ENCODE data around the gene LYST.
"Not testable (repeated sequence)": the region's sequence is repeated elsewhere in the genome, so short reads cannot be mapped to it uniquely, and the experiment has no call there.

The LYST gene, protein sequence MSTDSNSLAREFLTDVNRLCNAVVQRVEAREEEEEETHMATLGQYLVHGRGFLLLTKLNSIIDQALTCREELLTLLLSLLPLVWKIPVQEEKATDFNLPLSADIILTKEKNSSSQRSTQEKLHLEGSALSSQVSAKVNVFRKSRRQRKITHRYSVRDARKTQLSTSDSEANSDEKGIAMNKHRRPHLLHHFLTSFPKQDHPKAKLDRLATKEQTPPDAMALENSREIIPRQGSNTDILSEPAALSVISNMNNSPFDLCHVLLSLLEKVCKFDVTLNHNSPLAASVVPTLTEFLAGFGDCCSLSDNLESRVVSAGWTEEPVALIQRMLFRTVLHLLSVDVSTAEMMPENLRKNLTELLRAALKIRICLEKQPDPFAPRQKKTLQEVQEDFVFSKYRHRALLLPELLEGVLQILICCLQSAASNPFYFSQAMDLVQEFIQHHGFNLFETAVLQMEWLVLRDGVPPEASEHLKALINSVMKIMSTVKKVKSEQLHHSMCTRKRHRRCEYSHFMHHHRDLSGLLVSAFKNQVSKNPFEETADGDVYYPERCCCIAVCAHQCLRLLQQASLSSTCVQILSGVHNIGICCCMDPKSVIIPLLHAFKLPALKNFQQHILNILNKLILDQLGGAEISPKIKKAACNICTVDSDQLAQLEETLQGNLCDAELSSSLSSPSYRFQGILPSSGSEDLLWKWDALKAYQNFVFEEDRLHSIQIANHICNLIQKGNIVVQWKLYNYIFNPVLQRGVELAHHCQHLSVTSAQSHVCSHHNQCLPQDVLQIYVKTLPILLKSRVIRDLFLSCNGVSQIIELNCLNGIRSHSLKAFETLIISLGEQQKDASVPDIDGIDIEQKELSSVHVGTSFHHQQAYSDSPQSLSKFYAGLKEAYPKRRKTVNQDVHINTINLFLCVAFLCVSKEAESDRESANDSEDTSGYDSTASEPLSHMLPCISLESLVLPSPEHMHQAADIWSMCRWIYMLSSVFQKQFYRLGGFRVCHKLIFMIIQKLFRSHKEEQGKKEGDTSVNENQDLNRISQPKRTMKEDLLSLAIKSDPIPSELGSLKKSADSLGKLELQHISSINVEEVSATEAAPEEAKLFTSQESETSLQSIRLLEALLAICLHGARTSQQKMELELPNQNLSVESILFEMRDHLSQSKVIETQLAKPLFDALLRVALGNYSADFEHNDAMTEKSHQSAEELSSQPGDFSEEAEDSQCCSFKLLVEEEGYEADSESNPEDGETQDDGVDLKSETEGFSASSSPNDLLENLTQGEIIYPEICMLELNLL (N-terminal part only)

DNA sequence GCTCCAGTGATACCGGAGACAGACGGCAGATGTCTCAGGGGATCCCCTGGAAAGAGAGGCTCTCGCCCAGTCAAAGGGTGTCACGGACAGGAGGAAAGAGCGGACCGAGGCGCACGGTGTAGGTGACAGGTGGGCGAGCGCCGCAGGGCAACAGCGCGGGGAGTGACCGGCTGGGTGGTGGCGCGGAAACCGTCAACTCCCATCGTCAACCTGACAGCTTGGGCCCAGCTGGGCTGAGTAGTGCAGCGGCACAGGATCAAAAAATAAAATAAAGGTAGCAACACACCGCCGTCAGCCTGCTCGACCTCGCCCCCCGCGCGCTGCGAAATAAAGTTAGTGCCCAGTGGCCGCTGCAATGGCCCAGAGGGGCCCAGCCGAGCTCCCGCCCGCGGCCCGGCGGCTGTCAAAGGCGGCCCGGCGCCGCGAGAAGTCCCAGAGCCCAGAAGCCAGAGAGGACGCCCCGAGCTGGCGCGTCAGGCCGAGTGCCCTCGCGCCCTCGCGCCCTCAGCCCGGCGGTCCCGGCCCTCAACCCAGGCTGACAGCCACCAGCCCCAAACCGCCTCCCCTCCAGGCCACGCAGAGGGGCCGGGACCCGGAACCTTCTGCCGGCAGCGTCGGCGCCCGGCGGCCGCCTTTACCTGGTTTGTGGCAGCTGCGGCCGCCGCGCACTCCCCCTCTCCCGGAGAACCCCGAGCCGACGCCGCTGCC lies at the start of gene LYST:
TSS of gene LYST (minus strand) at position 702 of the 708 bp plus-strand sequence. CDS start 36,489 bp downstream, outside the sequence.
- DNase-seq = peak in 1 of 2 experiments; percentile 45

GRCh38 chr1:235915489-235915888 lies 48.8 kb upstream of the LYST start:
- DNase-seq = not testable (repeated sequence)

- no peak for DNase-seq
These were observed 46.6 kb upstream of the LYST start for GRCh38 chr1:235913311-235913710.

- DNase-seq = no peak
These were observed 45.2 kb upstream of the LYST start for GRCh38 chr1:235911876-235912275.

GRCh38 chr1:235911300-235911662 lies 44.6 kb upstream of the LYST start:
- DNase-seq = no peak

DNA sequence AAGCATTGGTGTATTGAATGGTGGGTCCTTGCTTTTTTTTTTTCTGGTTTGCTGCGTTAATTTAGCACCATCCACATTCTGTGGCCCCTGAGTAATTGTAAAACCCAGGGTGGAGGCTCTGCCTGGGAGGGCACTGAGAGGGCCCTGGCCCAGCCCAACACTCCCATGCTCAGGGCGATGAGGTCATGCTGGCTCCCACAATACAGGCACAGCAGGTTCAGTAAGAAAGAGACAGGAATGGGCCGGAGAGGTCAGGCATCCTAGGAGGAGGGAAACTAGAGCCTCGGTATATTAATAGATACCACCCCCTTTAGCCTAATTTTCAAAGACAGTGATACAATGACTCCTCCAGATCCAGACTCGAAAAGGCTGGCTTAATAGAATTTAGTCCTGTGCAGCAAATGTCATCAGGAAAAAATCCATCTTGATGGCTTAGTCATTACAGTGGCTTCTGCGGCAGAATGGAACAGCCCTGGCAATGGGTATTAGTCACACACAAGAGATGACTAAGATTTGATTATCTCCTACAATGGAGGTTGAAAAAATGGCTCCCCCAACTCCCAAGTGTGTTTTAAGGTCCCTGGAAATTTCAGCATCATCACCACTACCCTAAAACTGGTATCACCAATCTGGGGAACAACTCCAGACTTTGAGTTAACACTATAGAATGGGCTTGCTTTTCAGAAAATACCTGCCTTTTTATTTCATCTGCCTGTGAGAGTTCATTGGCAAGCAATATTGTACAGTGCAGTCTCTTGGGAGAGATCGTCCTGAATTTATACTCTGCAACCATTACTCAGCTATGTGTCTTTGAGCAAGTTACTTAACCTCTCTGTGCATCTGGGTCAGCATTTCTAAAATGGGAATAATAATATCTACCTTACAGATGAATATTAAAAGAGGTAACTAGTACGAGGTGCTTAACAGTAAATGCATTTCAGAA lies 43.9 kb upstream of the LYST start:
- DNase-seq = no peak

DNA sequence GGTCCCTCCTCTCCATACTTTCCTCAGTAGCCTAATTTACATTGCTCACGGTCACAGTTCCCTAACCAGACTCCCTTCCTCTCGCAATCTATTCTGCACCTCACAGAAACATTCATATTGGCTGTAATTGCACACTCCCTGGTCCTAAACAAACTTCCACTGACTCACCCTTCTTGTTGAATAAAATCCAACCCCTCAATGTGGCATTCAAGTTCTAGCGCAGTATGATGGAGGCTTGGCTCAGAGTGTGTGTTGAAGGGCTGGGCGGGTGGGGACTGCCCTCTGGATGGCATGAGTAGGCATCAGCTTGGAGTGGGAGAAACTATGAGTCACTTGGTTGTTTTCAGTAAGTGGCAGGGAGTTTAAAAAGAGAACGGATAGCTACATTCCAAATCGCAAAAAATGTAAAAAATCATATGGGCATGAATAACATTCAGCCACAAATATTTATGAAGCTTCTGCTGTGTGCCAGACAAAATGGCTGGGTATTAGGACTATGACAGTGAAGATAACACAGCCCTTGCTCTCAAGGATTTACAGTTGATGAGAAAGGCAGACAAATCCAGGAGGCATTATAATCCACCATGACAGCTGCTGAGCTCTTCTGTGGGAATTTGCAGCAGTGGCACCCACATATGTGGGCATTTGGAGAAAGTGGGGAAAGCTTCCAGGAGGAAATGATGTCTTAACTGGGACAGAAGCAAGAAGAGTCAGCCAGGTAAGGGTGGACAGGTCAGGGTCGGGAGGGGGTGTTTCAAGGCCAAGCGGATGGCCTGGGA lies 42.2 kb upstream of the LYST start:
- DNase-seq = no peak

DNA sequence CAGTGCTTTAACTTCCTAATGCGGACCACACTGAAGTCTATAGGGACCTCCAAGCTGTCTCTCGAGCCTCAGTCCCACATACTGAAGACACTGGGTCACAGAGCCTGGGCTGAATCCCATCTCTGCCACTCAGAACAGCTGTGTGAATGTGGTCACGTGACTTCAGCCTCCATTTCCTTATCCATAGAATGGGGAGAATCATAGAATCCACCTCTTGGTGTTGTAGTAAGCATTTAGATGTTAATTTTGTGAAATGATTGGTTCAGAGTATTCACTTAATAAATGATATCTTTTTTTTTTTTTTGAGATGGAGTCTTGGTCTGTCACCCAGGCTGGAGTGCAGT lies 41.2 kb upstream of the LYST start:
- DNase-seq = no peak

DNA sequence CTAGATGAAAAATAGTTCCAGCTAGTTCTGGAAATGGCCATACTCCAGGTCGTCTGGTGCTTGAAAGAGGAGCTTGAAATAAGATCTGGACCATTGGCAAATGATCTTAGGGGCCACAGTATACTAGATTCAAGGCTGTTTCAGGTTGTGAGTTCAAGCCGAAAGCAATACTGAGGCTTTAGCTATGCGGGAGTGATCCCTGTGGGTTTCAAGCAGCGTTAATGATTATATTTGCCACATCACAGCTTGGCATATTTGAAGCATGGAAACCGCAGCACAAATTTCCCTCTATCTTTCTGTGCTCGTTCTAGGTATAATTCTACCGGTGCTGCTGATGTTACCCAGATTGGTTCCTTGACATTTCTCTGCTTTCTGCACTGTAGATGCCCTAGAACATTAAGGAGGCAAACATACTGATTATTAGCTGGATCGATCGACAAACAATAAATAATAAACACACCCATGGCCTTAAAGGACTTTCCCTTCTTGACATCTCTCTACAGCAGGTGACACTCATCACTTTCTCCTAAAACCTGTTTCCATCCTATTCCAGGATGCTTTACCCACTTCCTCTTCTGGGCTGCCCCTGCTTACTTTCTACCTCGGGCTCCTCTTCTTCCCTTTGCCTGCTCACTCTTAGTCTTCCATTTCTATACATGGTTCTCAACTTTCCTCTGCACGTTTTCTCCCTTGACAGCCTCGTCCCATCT lies 40.6 kb upstream of the LYST start:
- no peak for DNase-seq

DNA sequence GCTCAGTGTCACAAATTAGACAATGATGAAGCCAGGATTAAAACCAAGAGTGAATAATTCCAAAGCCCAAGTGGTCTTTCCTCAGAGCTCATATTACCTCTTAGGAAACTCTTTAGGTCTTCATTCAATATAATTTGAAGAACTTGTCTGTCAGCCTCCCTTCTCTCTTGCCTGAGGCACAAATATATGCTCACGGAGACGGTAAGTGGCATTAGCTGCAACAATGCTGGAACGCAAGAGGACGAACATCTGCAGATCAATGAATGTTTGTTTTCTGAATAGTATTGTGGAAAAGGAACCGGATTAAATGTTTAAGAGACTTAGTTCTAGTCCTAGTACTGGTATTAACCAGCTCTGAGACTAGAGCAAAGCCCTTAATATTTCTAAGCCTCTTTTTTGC lies 39.7 kb upstream of the LYST start:
- no peak for DNase-seq

GRCh38 chr1:235903809-235904208 lies 37.1 kb upstream of the LYST start:
- DNase-seq = not testable (repeated sequence)

GRCh38 chr1:235902677-235903542 lies 36.2 kb upstream of the LYST start:
- DNase-seq = no peak

DNA sequence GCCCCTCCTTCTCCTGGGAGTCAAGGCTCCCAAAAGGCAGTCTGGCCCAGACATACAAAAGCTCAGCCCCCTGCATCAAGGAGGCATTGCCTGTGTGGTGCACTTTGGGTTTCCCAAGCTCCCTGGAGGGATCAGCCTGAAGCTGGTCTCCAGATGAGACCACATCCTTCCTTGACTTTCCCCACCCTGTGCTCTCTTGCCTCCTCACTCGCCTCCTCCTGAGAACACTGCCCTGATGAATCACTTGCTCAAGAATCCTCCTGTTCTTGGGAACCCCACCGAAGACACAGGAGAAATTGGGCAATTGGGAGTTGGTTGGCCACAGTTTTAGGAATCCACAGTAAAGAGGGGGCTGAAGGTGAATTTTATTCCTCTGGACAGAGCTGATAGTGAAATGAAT lies 34.8 kb upstream of the LYST start:
- no peak for DNase-seq

- no peak for DNase-seq
These were observed 31.4 kb upstream of the LYST start for GRCh38 chr1:235898126-235898525.

GRCh38 chr1:235893840-235894239 lies 27.1 kb upstream of the LYST start:
- DNase-seq = no peak

GRCh38 chr1:235892734-235893413 lies 26.2 kb upstream of the LYST start:
- DNase-seq = no peak

DNA sequence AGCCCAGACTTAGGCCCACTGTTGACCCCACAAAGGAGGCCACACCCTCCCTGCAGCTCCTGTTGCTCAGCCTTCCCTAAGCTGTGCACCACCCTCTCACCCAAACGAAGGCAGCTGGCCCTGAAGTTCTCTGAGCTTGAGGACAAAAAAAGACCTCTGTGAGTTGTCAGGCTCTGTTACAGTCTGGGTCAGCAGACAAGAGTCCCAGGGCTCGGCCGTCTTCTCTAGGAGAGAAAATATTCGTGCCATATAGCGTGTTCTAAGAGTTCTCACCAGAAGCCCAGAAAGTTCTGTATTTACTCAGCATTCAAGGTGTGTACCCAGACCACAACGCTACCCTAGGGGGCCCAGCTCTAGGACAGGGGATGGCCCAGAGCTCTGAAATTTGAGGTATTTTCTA lies 25.5 kb upstream of the LYST start:
- DNase-seq = no peak

- no peak for DNase-seq
These were observed 21.5 kb upstream of the LYST start for GRCh38 chr1:235888119-235888643.

Measured in NCI-H187 (cell line).